ENCODE measurements around the gene TSPAN7. TPM values are rescaled to one million over a fixed set of nuclear protein-coding genes. Genes with fewer than 3 reads are reported as not detected.

The TSPAN7 gene
- polyA plus RNA-seq, 4 donors = 6.9 to 70.5 (median 31.4) TPM

- H3K9me3 ChIP-seq (ENCODE audit: control insufficient read depth in 2 of 2, insufficient read depth in 1 of 2, low read depth in 1 of 2, low read length in 1 of 2) = no peaks in the 10 kb centered on the region
- no peak overlapping the region for H3K4me3 ChIP-seq (ENCODE audit: low read depth in 1 of 3, low read length in 3 of 3)
- H3K27me3 ChIP-seq (ENCODE audit: control insufficient read depth in 3 of 3, insufficient read depth in 3 of 3, low read length in 3 of 3) = no peaks in the 10 kb centered on the region
- DNase-seq (no peak), FAIRE-seq (no peak)
- H3K4me1 ChIP-seq (ENCODE audit: control insufficient read depth in 3 of 3, insufficient read depth in 2 of 3, low read depth in 1 of 3, low read length in 2 of 3) = no peaks in the 10 kb centered on the region
- H3K27ac ChIP-seq (ENCODE audit: low read depth in 1 of 3, low read length in 2 of 3) = no peak overlapping the region
- WGBS, 3 donors = 54 to 63% (median 59%) methylated on average over 2 of the region's 2 CpGs
- H3K36me3 ChIP-seq (ENCODE audit: control insufficient read depth in 3 of 3, insufficient read depth in 2 of 3, low read depth in 1 of 3, low read length in 3 of 3) = no peaks in the 10 kb centered on the region
These were observed 165.3 kb downstream of the TSPAN7 start for GRCh38 chrX:38726612-38727011.

DNA sequence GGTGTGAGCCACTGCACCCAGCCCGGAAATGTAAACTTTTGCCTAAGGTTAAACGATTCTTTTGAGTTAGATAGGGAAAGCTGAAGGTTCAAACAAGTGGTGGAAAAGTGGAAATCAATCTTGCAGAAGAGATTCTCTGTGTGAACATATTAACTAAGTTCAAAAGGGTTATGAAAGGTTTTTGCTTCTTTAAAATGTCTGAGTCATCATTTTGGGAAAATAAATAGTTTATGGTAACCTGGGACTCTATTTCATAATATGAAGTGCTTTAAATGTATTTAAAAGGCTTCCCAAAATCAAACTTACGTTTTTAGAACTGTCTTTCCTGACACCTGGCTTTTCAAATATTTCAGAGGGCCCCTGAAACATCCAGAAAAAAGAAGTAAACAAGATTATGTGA lies 166.3 kb downstream of the TSPAN7 start:
- no peak for FAIRE-seq
- DNase-seq = no peak
- Histone ChIP-seq H3K9me3 (ENCODE audit: control insufficient read depth in 2 of 2, insufficient read depth in 1 of 2, low read depth in 1 of 2, low read length in 1 of 2) (no peaks in the 10 kb centered on the region), H3K36me3 (ENCODE audit: control insufficient read depth in 3 of 3, insufficient read depth in 2 of 3, low read depth in 1 of 3, low read length in 3 of 3) (no peaks in the 10 kb centered on the region), H3K27ac (ENCODE audit: low read depth in 1 of 3, low read length in 2 of 3) (no peak overlapping the region), H3K4me3 (ENCODE audit: low read depth in 1 of 3, low read length in 3 of 3) (no peak overlapping the region), H3K27me3 (ENCODE audit: control insufficient read depth in 3 of 3, insufficient read depth in 3 of 3, low read length in 3 of 3) (no peaks in the 10 kb centered on the region), H3K4me1 (ENCODE audit: control insufficient read depth in 3 of 3, insufficient read depth in 2 of 3, low read depth in 1 of 3, low read length in 2 of 3) (no peaks in the 10 kb centered on the region)
- WGBS, 3 donors = 64 to 76% (median 74%) methylated on average over 3 of the region's 3 CpGs

DNA sequence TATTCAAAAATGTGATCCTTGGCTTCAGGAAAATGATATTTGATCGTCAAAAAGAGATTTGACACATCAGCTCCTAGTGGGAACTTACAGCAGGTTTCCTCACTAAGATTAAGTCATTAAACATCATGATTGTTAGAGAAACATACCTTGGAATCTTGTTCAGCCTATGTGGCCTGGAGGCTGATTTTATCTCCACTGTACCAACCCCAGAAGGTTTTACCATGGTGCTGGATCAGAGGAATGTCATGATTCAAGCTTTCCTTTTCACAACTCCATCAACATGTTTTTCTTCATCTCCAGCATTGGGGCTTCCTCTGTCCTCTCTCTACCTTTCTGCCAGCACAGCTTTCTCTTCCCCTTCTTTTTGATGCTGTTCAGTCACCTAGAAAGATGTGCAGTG lies 171.5 kb downstream of the TSPAN7 start:
- H3K27ac ChIP-seq (ENCODE audit: low read depth in 1 of 3, low read length in 2 of 3) = no peak overlapping the region
- DNase-seq = no peak
- no peaks in the 10 kb centered on the region for H3K4me1 ChIP-seq (ENCODE audit: control insufficient read depth in 3 of 3, insufficient read depth in 2 of 3, low read depth in 1 of 3, low read length in 2 of 3)
- H3K9me3 ChIP-seq (ENCODE audit: control insufficient read depth in 2 of 2, insufficient read depth in 1 of 2, low read depth in 1 of 2, low read length in 1 of 2) = no peaks in the 10 kb centered on the region
- H3K4me3 ChIP-seq (ENCODE audit: low read depth in 1 of 3, low read length in 3 of 3) = no peak overlapping the region
- H3K27me3 ChIP-seq (ENCODE audit: control insufficient read depth in 3 of 3, insufficient read depth in 3 of 3, low read length in 3 of 3) = no peaks in the 10 kb centered on the region
- 65 to 83% (median 80%) methylated on average over 1 of the region's 1 CpG for WGBS, 3 donors
- FAIRE-seq = no peak
- H3K36me3 ChIP-seq (ENCODE audit: control insufficient read depth in 3 of 3, insufficient read depth in 2 of 3, low read depth in 1 of 3, low read length in 3 of 3) = no peaks in the 10 kb centered on the region

Other genes with a start within 250 kb of the TSPAN7 start
- gene RPGR, start 234.0 kb upstream of the TSPAN7 start, polyA plus RNA-seq = 10 to 100 TPM in 2 of 4 donors, 1 to 10 TPM in 2; 2.9 to 15.7 (median 10.0) TPM
- gene OTC, start 208.9 kb upstream of the TSPAN7 start, polyA plus RNA-seq = 100 to 1,000 TPM in 1 of 4 donors, 10 to 100 TPM in 3; 65.4 to 130 (median 70.9) TPM
- gene MID1IP1, start 239.9 kb downstream of the TSPAN7 start, polyA plus RNA-seq = 10 to 100 TPM; 24.2 to 61.1 (median 31.7) TPM